Measurements from ENCODE around the gene NEUROD1.

NEUROD1 gene

GRCh38 chr2:181632733-181633401 is 47.5 kb downstream of the NEUROD1 start:
- DNase-seq, result no peak

- DNase-seq, result no peak
Observed at GRCh38 chr2:181628590-181629585, 51.4 kb downstream of the NEUROD1 start.

GRCh38 chr2:181627545-181627944 is 52.8 kb downstream of the NEUROD1 start:
- DNase-seq, result no peak

- no peak for DNase-seq
Observed at GRCh38 chr2:181626671-181627070, 53.6 kb downstream of the NEUROD1 start.
